ENCODE results near the gene CACNA2D3.

Gene CACNA2D3

DNA sequence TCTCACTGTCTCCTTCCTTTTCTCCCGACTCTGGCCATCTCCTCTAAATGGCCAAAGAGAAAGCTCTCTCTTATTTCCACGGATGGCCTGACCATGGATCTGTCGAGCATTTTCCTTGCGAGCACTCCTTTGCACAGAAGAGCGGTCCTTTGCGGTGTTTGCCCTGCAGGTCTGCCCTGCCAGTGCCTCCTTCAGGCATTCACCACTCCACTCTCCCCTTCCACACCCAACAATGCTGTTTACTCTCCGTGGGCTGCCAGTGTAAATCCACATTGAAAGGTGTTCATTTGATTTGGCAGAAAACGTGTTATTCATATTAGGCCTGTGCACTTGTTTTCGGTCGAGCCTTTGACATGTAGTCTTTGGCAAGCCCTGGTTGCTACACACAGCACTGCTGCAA is 49.6 kb downstream of the CACNA2D3 start:
- no peak for DNase-seq

DNA sequence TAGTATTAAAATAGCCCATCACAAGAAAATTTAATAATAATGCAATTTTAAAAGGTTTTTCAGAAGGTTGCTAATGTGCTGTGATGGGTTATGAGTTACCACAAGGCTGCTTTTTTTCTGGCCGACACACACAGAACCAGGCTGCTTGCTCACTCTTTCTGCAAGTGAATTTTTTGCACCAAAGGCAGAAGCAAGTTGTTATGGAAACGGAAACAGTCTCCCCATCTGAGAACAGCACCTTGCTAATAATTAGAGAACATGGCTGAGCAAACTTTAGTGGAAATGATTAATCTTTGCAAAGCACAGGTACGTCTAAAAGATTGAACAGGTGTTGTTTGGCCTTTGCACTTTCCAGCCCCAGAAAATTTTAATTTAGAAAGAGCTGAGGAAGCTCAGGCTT is 51.0 kb downstream of the CACNA2D3 start:
- DNase-seq: no peak

DNA sequence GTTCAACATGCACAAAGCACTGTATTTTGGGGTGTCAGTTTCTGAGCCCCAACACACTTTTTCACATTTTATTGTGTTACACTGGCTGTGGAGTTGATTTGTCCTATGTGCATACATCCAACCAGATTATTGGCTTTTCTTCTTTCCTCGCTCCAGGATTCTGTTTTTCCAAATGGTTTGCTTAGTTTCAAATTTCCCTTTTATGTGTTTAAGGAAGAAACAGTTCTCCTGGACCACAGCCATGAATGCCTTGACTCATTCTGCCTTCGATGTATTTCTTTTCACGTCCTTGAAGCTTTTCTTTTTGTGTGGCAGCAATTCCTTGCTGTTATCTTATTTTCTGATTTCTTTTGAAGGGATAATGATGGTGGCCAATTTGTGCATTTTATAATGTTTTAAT is 53.8 kb downstream of the CACNA2D3 start:
- no peak for DNase-seq

DNA sequence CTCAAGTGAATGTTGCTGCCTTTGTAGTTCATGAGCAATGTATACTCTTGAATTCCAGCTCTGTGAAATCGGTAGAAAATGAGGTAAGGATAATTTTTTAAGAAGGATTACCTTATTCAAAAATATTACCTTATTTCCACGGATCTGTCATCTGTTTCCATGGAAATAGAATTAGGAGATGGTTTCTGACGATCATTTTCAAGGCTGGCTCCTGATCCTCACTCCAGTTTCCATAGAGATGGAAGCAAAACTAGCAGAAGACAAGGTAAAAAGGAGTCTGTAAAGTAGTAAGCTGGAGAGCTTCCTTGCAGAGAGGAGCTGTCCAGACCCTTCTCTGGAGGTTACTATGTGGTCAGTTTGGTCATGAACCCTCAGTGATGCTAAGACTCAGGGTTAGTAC is 55.5 kb downstream of the CACNA2D3 start:
- DNase-seq: no peak

DNA sequence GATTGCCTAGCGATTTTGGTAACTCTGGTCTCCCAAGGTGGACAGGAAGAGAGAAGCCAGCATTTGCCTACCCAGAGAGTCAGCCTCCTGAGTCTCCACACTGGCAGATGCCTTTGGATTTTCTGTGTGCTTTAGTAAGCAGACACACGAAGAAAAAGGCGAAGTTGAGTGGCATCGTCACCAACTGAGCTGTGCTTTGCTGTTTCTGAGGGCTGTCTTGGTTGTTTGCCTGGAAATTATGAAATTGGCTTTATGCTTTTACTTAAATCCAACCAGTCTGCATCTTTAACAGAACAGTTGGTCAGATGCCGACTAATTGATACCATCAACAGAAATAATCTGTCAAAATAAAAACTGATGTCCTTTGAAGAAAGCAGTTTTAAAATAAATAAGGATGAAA is 56.0 kb downstream of the CACNA2D3 start:
- DNase-seq: no peak

DNA sequence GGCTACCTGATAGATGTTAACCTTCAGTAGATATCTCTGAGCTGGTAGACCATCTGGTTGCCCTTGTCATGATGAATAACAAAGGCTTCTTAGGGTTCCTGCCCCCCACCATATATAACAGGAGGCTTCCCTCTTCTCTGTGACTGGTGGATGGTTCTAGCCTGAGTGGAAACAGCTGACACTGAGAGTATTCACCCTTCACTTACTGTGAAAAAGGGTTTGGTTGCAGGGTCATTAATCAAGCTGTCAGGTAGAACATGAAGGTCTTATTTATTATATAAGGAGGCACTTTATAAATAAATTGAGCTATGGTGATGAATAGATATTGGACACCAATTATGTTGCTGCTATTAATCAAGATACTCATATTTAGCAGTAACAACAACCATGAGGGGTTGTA is 58.6 kb downstream of the CACNA2D3 start:
- no peak for DNase-seq

DNA sequence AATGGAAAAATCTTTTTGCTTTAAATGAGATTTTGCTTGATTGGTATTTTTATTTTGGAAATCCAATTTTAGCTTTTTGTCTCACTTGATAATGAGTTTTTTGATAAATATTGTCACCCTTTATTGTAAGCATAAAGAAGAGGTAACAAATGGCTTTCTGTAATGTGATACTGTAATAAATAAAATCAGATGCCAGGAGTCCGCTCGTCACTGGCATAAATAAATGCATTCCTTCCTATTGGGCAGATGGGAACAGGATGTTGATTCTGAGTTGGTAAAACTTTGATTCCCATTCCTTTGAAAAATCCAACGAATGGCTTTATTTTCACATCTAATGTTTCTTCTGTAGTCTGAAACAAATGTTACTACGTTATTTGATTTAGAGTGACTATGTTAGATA is 59.9 kb downstream of the CACNA2D3 start:
- DNase-seq: no peak

DNA sequence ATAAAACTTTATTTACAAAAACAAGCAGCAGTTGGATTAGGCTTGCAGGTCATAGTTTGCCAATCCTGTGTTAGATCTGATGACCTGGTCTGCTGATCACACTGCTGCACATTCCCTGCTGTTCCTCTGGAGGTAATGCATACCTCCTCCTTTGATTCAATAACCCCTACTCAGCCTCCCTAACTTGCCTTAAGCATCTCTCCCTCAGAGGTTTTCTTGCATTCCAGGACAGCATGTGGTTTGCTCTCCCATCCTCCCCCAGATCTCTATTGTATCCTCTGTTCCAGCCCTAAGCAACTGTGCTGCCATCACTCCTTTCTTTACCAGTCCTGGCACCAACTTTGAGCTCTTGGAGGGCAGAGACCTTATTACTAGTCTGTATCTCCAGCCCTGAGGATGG is 63.4 kb downstream of the CACNA2D3 start:
- no peak for DNase-seq

DNA sequence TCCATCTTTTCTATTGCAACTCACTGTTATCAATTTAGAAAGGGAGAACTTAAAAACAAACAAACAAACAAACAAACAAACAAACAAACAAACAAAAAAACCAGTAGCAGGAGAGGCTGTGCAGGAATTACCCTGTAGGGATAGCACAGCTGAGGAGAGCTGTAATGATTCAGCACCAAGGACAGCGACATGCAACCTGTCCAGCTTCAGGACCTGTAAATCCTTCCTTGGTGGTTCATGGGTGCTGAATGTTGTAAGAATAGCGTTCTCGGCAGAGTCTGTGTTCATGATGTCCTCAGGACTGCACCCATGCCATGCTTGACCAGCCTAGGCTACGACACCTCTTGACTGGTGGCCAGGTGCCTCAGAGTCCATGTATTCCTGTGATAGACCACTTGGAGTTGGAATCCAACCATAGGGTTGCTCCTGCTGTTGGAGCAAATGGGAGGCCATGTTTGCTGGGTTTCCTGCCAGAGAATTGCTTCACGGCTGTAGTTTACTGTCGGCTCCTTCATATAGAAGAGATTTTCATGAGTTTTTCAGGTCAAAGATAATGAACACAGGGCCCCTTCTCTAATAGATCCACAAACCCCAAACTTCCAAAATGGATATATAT is 65.9 kb downstream of the CACNA2D3 start:
- peak; percentile 23 for DNase-seq

DNA sequence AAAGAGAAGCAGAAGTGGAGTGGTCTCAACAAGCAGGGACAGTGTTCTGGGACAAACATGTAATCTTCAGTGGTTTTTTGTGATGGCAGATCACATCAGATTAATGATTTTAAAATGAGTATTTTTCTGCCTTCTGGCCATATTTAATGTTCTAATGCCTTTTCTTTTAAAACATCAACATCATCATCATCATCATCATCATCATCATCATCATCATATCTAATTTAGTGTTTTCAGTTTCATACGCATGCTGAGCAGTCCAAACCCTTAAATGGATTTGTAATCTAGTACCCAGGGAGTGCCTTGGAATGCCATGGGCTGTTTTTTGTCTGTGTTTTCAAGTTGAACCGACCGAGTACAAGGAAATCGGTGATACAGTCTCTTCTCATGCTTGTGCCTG is 68.9 kb downstream of the CACNA2D3 start:
- no peak for DNase-seq

DNA sequence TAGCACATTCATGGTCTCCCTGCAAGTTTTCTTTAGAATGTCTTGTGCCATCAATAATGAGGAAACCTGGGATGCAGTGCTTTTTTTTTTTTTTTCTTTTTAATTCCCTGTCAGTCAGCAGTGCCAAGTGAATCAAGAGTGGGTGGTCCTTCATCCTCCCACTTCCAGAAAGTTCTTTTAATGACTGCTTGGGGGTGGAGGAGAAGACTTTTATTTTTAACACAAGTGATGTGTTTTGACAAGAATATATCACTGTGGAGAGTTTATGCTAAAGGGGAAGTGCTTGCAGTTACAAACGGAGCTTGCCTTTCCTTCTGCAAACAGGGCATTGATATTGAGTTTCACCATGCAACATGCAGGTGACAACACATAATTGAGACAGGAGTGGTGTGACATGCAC is 69.7 kb downstream of the CACNA2D3 start:
- DNase-seq: no peak

DNA sequence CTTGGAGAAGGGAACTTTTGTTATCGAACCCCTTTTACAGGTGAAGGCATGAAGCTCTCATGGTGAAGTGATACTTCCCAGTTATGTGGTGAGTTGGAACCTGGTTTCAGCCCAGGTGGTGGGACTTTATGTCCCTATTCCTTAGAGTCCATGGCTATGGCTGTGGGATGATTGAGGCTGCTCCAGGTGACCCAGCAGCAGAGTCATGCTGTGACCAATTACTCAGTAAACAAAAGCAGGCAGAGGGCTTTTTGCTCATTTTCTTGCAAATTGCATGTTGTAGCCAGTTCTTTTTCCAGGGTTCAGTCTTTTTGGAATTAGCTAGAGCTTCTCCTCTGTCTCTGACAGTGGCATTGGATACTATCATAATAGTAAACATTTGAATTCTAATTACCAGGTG is 70.7 kb downstream of the CACNA2D3 start:
- DNase-seq: no peak

DNA sequence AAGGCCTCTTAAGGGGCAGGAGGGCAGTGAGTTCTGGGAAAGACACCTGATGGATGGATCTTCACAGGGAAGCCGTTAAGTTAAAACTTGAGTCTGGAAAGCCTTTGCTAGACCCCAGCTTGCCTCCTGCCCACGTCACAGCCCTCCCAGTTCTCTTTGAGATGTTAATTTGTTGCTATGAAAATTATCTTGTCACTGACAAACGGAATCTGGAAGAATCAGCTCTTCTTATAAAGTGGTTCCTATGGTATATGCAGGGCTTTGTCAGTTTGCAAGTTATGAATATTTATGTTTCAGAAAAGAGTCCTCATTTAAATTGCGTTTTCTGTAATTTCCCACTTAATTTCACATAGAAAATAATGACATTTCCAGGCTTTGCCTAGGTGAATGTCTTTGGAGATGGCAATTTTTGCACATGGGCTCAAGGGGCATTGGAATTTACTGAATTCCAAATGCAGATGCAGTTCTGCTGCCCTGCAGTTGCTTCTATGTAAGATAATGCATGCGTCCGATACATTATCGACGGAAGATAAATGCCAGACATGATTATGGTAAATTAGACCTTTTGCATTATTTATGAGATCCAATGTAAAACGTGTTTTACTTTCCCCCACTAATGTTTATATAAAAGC is 74.1 kb downstream of the CACNA2D3 start:
- DNase-seq: no peak

DNA sequence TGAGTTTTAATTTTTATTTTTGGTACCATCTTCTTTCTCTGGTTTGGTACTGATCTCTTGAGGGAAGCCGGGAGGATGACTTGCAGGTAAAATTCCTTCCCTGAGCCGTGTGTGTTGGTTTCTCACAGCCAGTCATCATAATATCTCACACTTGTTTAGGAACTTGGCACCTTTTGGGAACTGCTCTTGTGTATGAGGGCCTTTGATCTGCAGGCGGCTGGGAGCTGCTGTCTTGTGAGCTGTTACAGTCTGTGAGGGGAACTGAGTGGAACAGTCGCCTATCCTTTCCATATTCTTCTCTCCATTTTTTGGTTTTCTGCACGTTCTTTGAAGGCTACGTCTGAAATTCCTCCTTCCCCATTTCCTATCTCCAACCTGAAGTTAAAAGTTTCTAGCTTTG is 75.2 kb downstream of the CACNA2D3 start:
- DNase-seq: no peak

DNA sequence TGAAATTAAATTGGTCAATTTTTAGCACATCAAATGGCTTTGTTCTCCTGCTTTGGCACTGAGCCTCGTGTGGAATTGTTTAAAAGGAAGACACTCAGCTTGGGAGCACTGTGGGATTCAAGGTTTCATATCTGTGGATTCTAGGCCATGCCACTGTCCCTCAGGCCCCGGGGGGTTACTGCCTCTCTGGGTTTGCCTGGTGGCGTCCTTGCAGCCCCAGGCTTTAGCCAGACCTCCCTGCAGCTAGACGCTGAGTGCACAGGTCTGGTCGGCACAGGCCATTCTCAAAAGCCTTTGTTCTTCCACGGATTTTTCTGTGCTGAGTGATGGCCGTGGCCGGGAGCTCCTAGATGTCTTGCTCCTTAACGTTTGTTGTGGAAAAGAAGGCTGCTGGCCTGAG is 76.2 kb downstream of the CACNA2D3 start:
- no peak for DNase-seq

DNA sequence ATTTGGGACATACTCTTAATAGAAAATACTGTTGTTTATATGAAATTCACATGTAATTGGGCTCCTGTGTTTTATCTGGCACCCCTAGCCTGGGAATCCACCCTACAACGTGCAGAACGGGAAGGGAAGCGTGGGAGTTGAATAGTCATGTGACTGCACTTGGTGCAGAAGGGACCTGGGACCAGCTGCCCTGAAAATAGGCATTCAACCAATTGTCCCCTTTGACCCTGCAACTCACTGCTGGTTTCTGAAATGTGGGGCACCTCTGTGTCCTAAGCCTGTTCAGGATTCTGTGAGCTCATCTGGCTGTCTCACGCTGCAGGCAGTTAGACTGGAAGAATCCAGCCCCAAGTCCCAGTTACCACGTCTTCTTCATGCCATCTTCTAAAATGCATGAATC is 79.7 kb downstream of the CACNA2D3 start:
- DNase-seq: no peak

DNA sequence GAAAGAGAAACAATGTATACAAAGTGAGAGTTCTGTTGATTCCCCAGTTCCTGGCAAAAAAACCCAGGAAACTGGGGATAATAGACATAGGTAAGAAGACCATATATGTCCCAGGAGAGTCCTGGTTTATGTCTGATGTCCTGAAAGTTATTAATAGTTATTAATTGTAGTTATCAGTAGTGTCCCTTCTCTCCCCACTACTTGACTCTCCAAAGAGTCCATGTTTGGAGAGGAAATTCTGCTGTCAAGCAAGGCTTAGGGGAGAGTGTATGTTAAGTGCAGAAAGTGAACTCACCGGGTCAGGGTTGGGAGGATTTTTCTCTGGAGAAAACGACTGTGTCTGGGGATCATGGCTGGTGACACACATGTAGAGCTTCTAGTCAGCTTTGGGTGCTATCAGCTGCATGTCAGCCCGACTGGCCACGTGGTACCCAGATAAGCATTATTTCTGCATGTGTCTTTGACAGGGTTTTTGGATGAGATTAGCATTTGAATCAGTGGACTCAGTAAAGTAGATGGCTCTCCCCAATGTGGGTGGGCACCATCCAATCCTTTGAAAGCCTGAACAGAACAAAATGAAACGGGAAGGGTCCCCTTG is 80.4 kb downstream of the CACNA2D3 start:
- no peak for DNase-seq

DNA sequence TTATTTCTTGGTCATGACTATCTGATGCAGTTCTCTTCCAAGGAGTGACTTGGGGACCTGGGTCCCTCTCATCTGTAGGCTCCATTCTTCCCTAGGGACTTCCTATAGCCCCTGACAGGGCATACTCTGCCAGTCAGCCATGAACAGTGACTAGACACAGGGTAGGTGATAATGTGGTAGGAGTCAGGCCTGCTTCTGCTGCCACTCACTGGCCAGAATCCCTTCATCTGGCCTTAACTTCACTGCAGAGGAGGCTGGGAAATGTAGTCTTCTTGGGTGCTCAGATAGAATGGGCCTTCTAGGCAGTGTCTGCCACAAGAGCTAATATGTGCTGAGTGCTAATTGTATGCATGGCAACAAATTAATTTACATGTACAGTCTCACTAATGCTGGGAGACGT is 84.5 kb downstream of the CACNA2D3 start:
- no peak for DNase-seq

DNA sequence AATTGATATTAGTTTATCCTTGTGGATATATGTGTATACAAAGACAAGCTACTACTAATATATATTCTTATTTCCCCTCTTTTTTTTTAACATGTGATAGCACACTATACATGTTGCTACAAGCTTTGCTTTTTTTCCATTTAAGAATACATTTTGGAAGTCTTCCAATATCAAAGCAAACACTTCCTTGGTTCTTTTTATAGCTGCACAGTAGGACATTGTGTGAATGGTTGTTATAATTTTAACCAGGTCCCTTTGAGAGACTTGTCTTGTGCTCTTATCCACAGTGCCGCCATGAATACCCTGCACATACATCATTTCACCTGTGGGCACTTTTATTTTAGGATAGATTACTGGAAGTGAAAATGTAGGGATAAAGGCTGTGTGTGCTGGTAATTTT is 88.7 kb downstream of the CACNA2D3 start:
- DNase-seq: no peak

DNA sequence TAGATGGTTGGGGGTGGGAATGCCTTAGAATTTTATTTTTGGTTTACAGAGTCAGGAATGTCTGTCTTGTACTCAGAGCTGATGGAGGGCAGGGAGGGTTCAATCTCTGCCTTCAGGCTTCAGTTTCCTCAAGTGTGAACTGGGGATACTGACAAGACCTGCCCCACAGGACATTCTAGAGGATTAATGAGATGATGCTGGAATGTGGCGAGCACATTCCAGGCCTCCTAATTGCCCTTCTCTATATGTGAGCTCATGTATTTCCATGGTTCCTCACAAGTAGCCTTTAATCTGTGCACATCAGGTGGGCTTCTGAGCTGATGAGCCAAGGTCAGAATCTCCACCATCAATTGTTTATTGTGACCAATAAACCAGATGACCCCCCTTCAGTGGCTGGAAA is 90.4 kb downstream of the CACNA2D3 start:
- no peak for DNase-seq

DNA sequence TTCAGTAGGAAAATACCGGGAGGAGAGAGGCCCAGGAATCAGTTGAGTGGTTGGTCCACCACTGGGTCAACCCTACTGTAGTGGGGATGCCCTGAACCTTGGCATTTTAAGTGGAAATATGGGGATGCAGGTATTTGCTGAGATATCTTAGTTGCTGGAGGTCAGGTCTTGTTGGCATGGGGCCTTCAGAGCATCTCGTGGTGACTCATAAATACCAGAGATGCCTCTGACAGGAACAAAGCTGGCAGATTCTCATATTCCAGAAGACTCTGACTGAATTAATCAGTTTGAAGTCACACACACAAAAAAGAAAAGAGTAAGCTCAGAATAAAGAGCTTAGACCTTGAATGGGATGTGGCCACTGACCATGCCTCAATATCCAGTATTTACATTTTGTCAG is 91.6 kb downstream of the CACNA2D3 start:
- no peak for DNase-seq

DNA sequence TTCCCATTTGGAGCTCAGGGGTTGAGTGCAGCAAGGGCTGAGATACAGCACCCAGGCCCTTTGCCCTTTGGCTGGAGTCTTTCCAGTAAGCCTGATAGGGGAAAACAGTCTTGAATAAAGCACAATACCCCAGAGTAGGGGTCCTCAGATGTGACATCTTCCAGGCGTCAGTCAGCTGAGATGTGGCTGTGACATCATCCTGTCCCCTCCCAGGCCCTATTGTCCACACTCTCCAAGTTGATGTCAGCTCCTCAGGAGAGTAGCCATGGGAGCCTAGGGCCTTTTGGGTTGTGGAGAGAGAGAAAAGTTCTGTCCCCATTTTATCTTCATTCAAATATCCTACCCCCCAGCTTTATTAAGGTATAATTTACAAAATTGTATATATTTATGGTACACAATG is 92.5 kb downstream of the CACNA2D3 start:
- no peak for DNase-seq

DNA sequence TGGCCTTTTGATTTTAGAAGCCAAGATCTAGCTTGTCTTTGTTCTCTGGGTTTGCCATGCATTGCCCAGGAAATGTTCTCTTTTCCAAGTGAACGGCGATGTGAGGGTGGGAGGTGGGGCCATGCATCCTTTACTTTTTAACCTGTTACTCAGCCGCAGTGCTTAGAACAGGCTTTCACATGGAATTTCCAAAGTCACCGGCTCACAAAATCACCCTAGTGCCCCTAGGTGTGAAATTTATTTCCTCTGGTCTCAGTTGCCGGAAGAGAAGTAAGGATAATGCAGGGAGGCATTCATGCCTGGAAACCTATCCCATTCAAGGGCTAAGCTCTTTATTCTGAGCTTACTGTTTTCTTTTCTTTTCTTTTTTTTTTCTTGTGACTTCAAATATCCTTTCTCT is 93.2 kb downstream of the CACNA2D3 start:
- DNase-seq: no peak

DNA sequence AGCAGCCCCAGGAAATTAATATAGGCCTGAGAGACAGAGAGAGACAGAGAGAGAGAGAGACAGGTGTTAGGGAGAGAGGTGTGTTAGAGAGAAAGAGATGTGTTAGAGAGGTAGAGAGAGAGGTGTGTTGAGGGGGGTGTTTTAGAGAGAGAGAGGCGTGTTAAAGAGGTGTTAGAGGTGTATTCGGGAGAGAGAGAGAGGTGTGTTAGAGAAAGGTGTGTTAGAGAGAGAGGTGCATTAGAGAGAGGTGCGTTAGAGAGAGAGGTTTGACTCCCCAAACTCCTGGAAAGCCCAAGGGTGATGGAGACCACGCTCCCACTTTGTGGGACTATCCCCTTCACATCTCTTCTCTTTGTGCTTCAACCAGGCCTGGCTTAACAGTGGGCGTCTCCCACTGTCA is 95.5 kb downstream of the CACNA2D3 start:
- no peak for DNase-seq

DNA sequence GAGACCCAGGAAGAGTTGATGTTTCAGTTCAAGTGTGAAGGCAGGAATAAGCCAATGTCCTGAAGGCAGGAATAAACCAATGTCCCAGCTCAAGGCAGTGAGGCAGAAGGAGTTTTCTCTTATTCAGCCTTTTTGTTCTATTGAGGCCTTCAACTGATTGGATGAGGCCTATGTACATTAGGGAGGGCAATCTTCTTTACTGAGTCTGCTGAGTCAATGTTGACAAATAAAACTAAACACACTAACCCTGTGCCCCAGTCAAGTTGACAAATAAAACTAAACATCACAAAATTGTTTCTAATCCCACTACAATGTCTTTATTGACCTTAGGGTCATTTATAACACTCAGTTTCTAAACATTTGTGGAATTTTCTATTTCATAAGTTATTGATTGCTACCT is 100.0 kb downstream of the CACNA2D3 start:
- no peak for DNase-seq

All from activated CD4-positive, alpha-beta T cell treated with anti-CD3 and anti-CD28 coated beads, Interleukin-10, Interleukin-2, amounts not matched to agents 100 ng/mL and 50 ng/mL, durations not matched to agents 16 hours and 8 hours (primary cell).